ENCODE measurements around the gene IPO4. TPM values are rescaled to one million over a fixed set of nuclear protein-coding genes. Genes with fewer than 3 reads are reported as not detected.

The IPO4 gene
- total and polyA plus RNA-seq, 2 of the 13 experiments (the other 11 are each of a cell fraction or from before 2014, with no cell fraction given): 39.0 to 179 TPM

GRCh38 chr14:24130717-24131548, 57.7 kb downstream of the IPO4 start (continued):
- TF ChIP-seq MAZ (IDR thresholded peaks at IDR 0.05; ENCODE audit: borderline replicate concordance, low read depth, low read length) (no peak), MAZ (CRISPR knock-in tag; IDR thresholded peaks at IDR 0.05; ENCODE audit: low read depth) (peak; percentile 47; the same call in 1 of the 2 replicates), KDM3A (CRISPR knock-in tag; IDR thresholded peaks at IDR 0.05; ENCODE audit: low read depth) (peak; percentile 33; the same call in 1 of the 2 replicates), ZNF598 (CRISPR knock-in tag; IDR thresholded peaks at IDR 0.05; ENCODE audit: borderline replicate concordance) (peak; percentile 50; the same call in 1 of the 2 replicates), ZNF274 (CRISPR knock-in tag; IDR thresholded peaks at IDR 0.05) (peak; percentile 88), ZNF407 (CRISPR knock-in tag; IDR thresholded peaks at IDR 0.05; ENCODE audit: not compliant biosample characterization) (peak; percentile 63), SETDB1 (CRISPR knock-in tag; IDR thresholded peaks at IDR 0.05; ENCODE audit: borderline replicate concordance) (no peak), ZFY (CRISPR knock-in tag; IDR thresholded peaks at IDR 0.05) (peak; percentile 53; the same call in 1 of the 2 replicates), MTA1 (CRISPR knock-in tag; IDR thresholded peaks at IDR 0.05; ENCODE audit: borderline replicate concordance) (peak; percentile 59; the same call in 1 of the 2 replicates), ZMYM4 (CRISPR knock-in tag; IDR thresholded peaks at IDR 0.05) (peak; percentile 69; the same call in 1 of the 2 replicates), ZNF737 (CRISPR knock-in tag; IDR thresholded peaks at IDR 0.05; ENCODE audit: borderline replicate concordance) (no peak; the same call in 1 of the 2 replicates), ZNF83 (CRISPR knock-in tag; IDR thresholded peaks at IDR 0.05; ENCODE audit: borderline replicate concordance) (peak; percentile 76; the same call in 1 of the 2 replicates), ZNF160 (CRISPR knock-in tag; IDR thresholded peaks at IDR 0.05) (peak; percentile 12; the same call in 1 of the 2 replicates), ZNF788 (CRISPR knock-in tag; IDR thresholded peaks at IDR 0.05; ENCODE audit: borderline replicate concordance) (peak; percentile 90), ZNF605 (CRISPR knock-in tag; IDR thresholded peaks at IDR 0.05) (peak; percentile 69; the same call in 1 of the 2 replicates), ZNF333 (CRISPR knock-in tag; IDR thresholded peaks at IDR 0.05; ENCODE audit: borderline replicate concordance) (0 out of 2 replicates have a peak, but pooled peaks have one; percentile 29)
- TF ChIP-seq, protein P1, sequence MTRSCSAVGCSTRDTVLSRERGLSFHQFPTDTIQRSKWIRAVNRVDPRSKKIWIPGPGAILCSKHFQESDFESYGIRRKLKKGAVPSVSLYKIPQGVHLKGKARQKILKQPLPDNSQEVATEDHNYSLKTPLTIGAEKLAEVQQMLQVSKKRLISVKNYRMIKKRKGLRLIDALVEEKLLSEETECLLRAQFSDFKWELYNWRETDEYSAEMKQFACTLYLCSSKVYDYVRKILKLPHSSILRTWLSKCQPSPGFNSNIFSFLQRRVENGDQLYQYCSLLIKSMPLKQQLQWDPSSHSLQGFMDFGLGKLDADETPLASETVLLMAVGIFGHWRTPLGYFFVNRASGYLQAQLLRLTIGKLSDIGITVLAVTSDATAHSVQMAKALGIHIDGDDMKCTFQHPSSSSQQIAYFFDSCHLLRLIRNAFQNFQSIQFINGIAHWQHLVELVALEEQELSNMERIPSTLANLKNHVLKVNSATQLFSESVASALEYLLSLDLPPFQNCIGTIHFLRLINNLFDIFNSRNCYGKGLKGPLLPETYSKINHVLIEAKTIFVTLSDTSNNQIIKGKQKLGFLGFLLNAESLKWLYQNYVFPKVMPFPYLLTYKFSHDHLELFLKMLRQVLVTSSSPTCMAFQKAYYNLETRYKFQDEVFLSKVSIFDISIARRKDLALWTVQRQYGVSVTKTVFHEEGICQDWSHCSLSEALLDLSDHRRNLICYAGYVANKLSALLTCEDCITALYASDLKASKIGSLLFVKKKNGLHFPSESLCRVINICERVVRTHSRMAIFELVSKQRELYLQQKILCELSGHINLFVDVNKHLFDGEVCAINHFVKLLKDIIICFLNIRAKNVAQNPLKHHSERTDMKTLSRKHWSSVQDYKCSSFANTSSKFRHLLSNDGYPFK (CRISPR knock-in tag; IDR thresholded peaks at IDR 0.05; ENCODE audit: borderline replicate concordance): peak; percentile 74

Data from HepG2 (cell line).